HG03159 (cell line): Measurements from ENCODE around the gene LACTB.

Experiments used
- ATAC-seq: cut with Tn5 transposase; IDR thresholded peaks from one replicate; pipeline ENCODE4 v1.9.1; 2021; ENCODE audit warnings: mild to moderate bottlenecking, moderate library complexity; ENCODE audit not compliant: unreplicated experiment

The LACTB gene

GRCh38 chr15:63122002-63122875 lies 578 bp downstream of the LACTB start:
- ATAC-seq: peak; percentile 69

DNA sequence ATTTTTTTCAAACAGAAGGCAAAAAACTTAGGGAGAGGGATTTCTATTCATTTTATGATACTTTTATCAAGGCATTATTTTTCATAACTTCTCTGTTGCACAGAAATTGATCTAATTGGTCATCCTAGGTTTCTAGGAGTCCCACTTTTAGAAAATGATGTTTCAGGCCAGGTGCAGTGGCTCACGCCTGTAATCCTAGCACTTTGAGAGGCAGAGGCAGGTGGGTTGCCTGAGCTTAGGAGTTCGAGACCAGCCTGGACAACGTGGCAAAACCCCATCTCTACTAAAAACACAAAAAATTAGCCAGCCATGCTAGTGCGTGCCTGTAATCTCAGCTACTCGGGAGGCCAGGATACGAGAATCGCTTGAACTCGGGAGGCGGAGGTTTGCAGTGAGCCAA lies 2.8 kb downstream of the LACTB start:
- no peak for ATAC-seq

DNA sequence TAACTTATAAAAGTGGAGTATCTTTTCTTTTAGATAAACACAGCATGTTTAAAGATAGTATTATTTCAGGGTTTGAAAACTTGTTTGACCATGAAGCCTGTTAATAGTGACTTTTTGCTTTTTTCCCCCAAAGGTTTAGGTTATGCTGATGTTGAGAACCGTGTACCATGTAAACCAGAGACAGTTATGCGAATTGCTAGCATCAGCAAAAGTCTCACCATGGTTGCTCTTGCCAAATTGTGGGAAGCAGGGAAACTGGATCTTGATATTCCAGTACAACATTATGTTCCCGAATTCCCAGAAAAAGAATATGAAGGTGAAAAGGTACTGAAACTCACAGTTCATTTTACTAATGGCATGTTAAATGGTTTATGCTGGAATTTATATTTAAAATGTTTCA lies 5.1 kb downstream of the LACTB start:
- ATAC-seq: no peak

- no peak for ATAC-seq
Observed at GRCh38 chr15:63133786-63134185, 12.1 kb downstream of the LACTB start.

- no peak for ATAC-seq
Observed at GRCh38 chr15:63134245-63134985, 12.8 kb downstream of the LACTB start.

GRCh38 chr15:63135281-63135680 lies 13.6 kb downstream of the LACTB start:
- ATAC-seq: no peak

DNA sequence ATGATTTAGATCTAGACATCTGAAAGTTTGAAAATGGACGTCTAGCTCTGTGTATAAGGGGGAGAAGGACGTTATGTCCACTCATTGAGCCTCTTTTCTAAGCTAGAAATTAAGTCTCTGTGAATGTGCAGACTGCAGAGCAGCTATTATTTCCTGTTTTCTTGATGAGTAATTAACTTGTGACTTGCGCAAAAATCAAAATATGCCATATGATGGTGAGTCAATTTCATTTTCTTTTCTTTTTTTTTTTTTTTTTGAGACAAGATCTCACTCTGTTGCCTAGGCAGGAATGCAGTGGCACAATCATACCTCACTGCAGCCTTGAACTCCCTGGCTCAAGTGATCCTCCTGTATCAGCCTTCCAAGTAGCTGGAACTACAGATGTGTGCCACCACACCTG lies 14.1 kb downstream of the LACTB start:
- ATAC-seq: no peak

DNA sequence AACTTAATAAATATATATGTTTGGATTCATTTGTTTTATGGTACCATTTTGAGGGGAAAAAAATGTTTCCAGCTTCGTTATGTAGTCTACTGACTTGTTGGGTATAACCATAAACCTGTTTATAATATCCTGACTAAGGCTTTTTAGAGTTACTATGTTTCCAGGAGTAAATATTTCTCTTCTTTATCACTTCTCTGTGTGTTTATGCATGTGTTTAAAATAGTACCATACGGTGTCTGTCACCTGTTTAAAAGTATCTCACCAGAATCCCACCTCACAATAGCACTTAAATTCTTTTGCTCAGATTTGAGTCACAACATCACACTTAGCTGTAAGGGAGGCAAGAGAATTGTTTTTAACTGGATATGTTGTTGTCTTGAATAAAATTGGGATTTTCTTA lies 15.1 kb downstream of the LACTB start:
- no peak for ATAC-seq

DNA sequence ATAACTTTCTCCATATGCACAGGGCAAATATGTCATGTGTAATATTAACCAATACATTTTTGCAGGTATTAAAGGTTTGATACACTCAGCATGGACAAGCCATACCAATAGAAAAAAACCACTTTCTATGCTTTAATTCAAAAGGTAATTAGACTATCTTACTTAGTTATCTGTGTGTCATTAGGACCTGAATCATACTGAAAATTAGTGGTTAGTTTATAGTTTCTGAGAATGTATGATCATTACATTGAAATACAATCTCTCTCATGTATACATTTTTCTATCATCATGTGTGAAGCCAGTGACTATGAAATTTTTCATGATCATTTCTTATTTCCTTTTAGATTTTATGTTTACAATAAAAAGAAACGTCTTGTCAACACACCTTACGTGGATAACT lies 19.3 kb downstream of the LACTB start:
- no peak for ATAC-seq

- ATAC-seq: no peak
Observed at GRCh38 chr15:63145426-63145825, 23.8 kb downstream of the LACTB start.

- ATAC-seq: no peak
Observed at GRCh38 chr15:63146684-63147083, 25.0 kb downstream of the LACTB start.

GRCh38 chr15:63151665-63152064 lies 30.0 kb downstream of the LACTB start:
- ATAC-seq: no peak

GRCh38 chr15:63155486-63155885 lies 33.8 kb downstream of the LACTB start:
- no peak for ATAC-seq

DNA sequence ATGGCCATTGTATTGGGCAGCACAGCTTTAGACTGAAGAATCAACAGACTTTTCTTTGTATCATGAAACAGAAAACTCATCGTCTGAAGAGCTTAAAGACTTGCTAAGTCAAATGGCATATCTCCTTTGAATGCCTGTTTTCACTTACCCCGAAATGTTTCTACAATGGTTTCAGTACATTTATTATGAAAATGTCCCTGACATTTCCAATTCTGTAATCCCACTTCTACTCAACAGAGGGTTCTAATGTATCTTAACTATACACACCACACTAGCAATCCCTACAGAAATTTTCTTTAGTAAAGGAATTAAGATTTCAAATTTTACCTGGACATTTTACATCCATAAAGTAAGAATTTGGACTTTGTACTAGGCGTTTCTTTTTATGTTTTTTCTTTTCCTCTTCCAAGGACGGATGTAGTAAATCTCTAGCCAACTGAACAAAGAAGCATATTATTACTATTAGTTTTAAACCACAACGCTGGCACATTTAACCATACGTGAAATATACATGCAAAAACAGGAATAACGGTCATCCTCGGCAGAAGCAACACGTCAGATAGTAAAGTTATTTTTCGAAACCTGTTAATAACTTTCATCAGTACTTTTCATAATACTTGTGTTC lies 34.5 kb downstream of the LACTB start:
- no peak for ATAC-seq

GRCh38 chr15:63156755-63157117 lies 35.1 kb downstream of the LACTB start:
- no peak for ATAC-seq

DNA sequence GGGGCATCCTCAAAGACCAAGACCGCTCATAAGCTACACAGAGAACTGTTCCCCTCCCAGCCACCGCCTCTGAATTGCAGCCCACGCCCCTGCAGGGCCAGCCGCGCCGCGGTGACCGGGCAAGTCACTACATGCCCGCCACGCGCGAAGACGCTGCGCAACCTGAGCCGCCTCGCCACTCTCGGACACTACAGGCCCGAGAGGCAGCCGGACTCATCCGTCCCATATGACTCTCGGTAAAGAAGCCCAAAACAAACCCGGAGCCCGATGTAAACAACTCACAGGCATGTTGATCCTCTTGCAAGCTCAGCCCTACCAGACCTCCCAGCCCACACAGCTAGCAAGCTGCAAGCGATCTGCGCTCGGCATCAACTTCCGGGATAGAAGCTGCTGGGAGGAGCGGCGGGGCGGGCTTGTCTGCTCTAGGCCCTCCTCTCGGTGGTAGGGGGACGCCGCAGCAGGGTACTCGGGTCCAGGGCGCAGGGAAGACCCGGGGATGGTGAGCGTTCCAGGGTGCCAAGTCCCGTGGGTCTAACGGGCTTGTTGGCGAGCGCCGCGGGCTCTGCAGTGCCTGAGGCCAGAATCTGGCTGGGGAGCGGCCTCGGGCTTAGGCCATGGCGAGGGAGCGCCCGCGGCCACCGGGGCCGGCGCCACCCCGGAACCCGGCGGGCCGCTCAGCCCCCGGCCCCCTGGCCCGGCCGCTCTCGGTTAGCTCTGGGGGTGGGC lies 35.6 kb downstream of the LACTB start, which contains the start of gene RPS27L:
Gene RPS27L (minus strand): TSS at position 360 of the 726 bp plus-strand sequence. CDS start 72 bp downstream, at position 288.
- ATAC-seq: peak; percentile 90

- ATAC-seq: no peak
Observed at GRCh38 chr15:63157891-63158431, 36.3 kb downstream of the LACTB start.

GRCh38 chr15:63160638-63161037 lies 39.0 kb downstream of the LACTB start:
- ATAC-seq: no peak

- no peak for ATAC-seq
Observed at GRCh38 chr15:63163217-63163616, 41.6 kb downstream of the LACTB start.

GRCh38 chr15:63165166-63165859 lies 43.7 kb downstream of the LACTB start:
- ATAC-seq: no peak
